ENCODE measurements around the gene RAX2.
A peak's percentile ranks its signal among the peaks of the same experiment; 100 is the strongest.
"Not testable (repeated sequence)": the region's sequence is repeated elsewhere in the genome, so short reads cannot be mapped to it uniquely, and the experiment has no call there.

The RAX2 gene

GRCh38 chr19:3771906-3772455, at the start of gene RAX2:
Gene RAX2, minus strand, starts transcription at chr19:3772228. Its CDS starts 486 bp downstream, at chr19:3771742.
- DNase-seq, result no peak

DNA sequence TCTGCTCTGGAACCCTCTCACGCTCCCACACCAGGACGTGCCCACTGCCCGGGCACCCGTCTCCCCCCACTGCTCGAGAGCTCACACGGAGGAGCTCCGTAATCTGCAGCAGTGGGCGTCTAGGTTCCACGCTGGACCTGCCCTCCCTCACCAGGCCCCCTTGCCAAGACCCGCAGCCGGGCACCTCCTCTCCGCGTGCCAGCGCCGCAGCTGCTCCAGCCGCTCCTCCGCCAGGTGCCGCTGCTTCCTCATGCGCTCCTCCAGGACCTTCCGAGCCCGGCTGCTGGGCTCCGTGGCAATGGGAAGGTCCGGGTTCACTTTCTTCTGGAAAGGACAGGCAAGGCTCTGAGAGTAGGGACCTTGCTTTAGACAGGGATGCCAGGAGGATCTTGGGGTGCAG, 49.1 kb upstream of the RAX2 start:
- DNase-seq, result no peak

- no peak for DNase-seq
These were observed 48.0 kb upstream of the RAX2 start for GRCh38 chr19:3819989-3820388.

- no peak for DNase-seq
These were observed 46.9 kb upstream of the RAX2 start for GRCh38 chr19:3818918-3819317.

- DNase-seq, result no peak
These were observed 46.4 kb upstream of the RAX2 start for GRCh38 chr19:3818466-3818865.

DNA sequence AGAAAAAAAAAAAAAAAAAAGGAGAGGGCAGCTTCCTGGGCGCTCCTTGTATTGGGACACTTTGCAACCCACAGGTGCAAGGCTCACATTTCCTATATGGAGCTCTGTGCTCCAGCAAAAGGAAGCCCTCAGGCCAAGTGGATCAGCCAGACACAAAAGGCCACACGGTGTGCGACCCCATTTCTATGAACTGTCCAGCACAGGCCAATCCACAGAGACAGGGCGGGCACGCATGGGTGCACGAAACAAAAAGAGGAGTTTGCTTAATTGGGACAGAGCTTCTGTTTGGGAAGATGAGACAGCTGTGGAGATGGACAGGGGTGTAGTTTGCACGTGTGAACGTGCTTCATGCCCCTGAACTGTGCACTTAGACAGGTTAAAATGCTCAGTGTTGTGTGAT, 45.7 kb upstream of the RAX2 start:
- DNase-seq, result no peak

GRCh38 chr19:3816566-3817218, 44.7 kb upstream of the RAX2 start:
- no peak for DNase-seq

- DNase-seq, result not testable (repeated sequence)
These were observed 44.1 kb upstream of the RAX2 start for GRCh38 chr19:3816148-3816547.

GRCh38 chr19:3814648-3815047, 42.6 kb upstream of the RAX2 start:
- no peak for DNase-seq

- no peak for DNase-seq
These were observed 41.7 kb upstream of the RAX2 start for GRCh38 chr19:3813473-3814392.

DNA sequence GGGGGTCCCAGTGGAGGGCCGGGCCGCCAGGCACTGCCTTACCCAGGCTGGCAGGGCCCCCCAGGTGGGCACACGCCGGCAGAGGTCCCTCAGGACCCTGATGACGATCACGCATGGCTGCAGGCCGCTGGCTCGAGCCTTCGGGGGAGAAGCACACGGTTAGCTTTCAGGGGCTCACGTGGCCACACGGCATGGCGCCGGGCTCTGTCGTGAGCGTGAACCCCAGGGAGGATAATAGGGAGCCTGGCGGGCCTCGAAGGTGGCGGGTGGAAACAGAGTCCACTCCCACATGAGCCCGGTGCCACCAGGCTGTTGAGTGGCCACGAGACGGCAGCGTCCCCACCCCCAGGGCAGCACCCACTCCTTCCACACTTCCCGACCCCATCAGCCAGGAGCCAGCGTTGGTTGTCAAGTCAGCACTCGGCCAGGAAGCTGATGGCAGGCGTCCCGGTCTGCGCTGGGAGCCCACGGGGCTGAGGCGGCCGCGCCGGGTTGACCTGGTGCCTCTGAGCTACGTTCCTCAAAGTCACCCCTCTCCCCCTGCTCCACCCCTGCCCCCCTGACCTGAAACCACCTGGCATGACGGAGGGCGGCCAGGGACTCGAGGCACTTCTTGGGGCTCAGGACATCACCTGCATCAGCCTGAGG, 38.8 kb upstream of the RAX2 start:
- no peak for DNase-seq

GRCh38 chr19:3809881-3810707, 38.1 kb upstream of the RAX2 start:
- DNase-seq, result no peak

GRCh38 chr19:3808420-3809143, 36.6 kb upstream of the RAX2 start:
- DNase-seq, result no peak

DNA sequence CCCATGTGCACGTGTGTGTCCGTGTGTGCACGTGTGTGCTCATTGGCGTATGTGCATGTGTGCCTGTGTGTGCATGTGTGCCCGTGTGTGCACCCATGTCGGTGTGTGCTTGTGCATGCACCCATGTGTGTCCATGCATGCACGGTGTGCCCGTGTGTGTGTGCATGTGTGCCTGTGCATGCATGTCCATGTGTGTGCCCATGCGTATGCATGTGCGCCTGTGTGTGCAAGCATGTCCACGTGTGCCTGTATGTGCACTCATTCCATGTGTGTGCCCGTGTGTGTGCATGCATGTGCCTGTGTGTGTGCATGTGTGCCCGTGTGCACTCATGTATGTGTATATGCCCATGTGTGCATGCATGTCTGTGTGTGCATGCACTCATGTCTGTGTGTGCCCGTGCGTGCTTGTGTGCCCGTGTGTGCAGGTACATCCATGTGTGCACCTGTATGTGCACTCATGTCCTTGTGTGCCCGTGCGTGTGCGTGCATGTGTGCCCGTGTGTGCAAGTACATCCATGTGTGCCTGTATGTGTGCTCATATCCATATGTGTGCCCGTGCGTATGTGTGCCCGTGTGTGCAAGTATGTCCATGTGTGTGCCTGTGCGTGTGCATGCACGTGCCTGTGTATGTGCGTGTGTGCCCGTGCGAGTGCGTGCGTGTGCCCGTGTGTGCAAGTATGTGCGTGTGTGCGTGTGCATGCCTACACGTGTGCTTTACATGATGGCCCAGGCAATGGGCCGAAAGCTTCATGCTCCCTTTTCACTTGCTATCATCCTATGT, 35.7 kb upstream of the RAX2 start:
- DNase-seq, result no peak

DNA sequence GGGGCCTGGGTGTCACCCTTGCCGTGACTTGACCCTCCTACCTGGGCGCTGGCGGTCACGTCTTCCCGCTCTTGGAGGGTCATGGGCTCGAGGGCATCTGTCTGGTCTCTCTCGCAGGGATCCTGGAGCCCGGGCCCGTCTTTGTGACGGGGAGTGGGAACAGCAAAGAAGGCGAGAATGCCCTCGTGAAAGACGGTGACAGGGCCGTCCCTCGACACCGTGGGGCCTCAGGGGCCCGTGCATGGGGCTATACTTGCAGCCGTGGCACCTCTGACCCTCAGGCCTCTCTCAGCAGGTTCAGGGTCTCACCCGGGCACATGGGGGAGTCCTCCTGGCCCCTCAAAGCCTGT, 35.1 kb upstream of the RAX2 start:
- no peak for DNase-seq

- no peak for DNase-seq
These were observed 33.8 kb upstream of the RAX2 start for GRCh38 chr19:3805859-3806258.

DNA sequence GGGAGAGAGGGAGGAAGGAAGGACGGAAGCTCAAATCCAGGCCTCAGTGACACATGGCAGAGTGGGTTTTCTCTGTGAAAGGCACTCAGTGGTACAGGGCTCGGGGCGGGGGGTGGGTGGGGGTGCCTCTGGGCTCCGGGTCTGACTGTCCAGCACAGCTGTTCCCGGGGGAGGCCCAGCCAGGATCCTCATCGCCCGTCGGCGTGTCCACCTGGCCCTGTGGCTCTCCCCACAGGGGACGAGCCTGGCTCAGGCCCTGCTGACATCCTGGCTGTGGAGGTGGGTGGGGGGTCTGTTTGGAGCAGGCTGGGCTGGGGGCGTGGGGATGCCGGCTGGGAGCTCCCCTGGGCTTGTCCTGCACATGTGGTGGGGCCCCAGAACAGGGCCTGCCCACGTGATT, 32.4 kb upstream of the RAX2 start:
- DNase-seq, result no peak

GRCh38 chr19:3803986-3804385, 32.0 kb upstream of the RAX2 start:
- DNase-seq, result no peak

GRCh38 chr19:3803114-3803888, 31.3 kb upstream of the RAX2 start:
- no peak for DNase-seq

DNA sequence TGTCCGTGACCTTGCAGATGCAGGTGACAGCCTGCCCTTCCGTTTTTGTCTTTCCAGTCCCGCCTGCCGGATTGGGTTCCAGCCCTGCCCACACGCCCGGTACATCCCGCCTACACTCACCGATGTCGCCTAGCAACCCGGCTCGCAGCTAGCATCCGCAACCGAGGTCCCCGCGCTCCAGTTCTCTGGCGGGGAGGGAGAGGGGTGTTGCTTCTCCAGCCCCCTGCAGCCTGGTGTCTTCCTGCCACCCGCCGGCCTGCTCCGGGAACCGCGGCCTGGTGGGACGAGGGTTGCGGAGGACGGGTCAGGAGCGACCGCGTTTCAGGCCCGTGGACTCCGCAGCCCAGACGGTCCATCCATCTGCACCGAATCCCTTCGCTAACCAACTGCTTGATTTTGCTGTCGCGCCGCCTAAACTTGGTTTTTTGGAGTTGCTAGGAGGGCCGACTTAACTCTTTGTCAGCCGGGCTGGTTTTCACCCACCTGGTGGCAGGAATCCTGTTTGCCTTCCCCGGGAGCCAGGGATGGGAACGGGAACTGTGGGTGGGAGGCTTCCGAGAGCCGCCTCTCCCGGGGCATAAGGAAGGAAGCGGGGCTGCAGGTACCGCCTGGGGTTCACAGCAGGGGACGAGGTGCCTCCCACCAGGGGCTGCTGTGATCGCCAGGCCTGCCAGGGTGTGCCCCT, 29.5 kb upstream of the RAX2 start:
- DNase-seq, result peak in 2 of 3 experiments; percentile 78 to 89

Measured in NCI-H1417 (cell line).